Epidermal melanocyte (primary cell): ENCODE data around the gene MAP3K20.
"Not testable (repeated sequence)": the region's sequence is repeated elsewhere in the genome, so short reads cannot be mapped to it uniquely, and the experiment has no call there.

Experiments used
- DNase-seq: peaks from one replicate; pipeline ENCODE4 v3.0.0; 2011; ENCODE audit warnings: low spot score; ENCODE audit not compliant: insufficient read length

Gene MAP3K20

DNA sequence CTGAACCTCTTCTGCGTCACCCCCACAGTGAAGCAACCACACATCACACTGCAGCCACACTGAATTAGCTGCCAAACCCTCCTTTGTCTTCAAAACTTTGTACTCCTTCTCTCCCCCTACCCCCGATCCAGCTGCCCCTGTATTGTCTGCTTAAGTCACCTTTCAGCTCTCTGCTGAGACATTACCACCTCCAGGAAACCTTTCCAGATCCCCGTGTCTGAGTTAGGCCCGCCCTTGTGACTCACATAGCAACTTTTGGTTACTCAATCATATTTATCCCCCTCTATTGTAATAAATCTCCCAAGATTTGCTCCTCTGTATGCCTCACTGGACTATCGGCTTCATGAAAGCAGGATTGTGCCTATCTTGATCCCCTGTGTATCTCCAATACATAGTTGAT, 196.2 kb downstream of the MAP3K20 start:
- no peak for DNase-seq

- DNase-seq = no peak
Observed at GRCh38 chr2:173272849-173273248, 197.2 kb downstream of the MAP3K20 start.

DNA sequence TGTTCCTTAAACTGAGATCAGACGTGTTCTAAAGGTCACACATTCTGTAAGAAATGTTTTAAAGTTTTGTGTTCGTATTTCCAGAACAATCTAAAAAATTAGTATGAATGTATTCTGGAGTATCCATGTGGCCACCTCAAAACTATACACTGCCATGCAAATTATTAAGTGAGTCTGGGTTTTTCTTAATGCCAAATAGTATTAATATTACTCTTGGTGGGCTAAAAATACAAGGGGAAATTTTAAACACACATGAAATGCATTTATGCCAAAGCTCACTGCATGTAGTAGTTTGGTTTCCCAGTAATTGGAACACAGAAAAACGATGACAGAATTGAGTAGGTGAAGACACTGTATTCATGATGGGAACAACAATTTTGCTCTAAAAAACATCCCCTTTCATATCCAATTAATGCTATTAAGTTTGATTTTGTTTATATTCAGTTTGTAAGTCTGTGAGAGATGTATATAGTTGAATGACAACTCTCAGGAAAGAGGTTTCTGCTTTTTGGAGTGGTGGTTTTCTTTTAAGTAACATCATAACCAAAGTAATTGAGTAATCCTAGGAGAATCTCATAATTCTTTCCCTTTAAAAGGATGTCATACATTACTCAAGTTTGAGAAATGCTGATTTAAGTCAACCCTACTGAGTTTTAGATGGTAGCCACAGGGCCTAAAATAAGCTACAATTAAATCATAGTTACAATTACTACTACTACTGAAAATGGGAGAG, 203.3 kb downstream of the MAP3K20 start:
- no peak for DNase-seq

- DNase-seq = no peak
Observed at GRCh38 chr2:173279527-173279868, 203.9 kb downstream of the MAP3K20 start.

DNA sequence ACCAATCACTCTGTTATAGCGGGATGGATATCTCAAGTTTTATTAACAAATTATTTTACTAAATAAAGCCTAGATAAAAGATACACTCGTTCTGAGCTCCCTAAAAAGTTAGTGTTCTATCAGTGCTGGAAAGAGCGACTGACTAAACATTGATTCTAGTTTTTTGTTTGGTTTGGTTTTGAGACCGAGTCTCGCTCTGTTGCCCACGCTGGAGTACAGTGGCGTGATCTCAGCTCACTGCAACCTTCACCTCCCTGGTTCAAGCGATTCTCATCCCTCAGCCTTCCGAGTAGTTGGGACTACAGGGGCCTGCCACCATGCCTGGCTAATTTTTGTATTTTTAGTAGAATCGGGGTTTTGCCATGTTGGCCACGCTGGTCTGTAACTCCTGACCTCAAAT, 205.2 kb downstream of the MAP3K20 start:
- DNase-seq = no peak

DNA sequence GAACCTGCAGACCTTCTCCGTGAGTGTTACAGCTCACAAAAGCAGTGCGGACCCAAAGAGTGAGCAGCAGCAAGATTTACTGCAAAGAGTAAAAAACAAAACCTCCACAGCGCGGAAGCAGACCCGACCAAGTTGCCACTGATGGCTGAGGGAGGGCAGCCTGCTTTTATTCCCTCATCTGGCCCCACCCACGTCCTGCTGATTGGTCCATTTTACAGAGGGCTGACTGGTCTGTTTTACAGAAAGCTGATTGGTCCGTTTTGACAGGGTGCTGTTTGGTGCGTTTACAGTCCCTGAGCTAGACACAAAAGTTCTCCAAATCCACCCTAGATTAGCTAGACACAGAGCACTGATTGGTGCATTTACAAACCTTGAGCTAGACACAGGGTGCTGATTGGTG, 206.3 kb downstream of the MAP3K20 start:
- not testable (repeated sequence) for DNase-seq

DNA sequence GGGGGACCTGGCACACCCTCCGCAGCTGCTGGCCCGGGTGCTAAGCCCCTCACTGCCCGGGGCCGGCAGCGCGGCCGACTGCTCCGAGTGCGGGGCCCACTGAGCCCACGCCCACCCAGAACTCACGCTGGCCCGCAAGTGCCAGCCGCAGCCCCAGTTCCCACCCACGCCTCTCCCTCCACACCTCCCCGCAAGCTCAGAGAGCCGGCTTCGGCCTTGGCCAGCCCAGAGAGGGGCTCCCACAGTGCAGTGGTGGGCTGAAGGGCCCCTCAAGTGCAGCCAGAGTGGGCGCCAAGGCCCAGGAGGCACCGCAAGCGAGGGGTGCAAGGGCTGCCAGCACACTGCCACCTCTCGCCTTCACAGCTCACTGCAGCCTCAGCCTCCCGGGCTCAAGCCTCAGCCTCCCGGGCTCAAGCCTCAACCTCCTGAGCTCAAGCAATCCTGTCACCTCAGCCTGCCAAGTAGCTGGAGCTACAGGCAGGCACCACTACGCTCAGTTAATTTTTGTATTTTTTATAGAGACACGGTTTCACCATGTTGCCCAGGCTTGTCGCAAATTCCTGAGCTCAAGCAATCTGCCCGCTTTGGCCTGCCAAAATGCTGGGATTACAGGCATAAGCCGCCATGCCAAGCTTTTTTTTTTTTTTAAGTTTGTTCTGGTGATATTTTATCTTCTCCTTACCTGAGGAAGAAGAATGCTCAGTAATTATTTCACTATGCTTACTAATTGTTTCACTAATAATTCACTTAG, 207.3 kb downstream of the MAP3K20 start:
- DNase-seq = no peak

GRCh38 chr2:173286153-173286809, 210.6 kb downstream of the MAP3K20 start:
- DNase-seq = no peak

- no peak for DNase-seq
Observed at GRCh38 chr2:173287594-173287993, 211.9 kb downstream of the MAP3K20 start.

- no peak for DNase-seq
Observed at GRCh38 chr2:173288561-173288960, 212.9 kb downstream of the MAP3K20 start.

DNA sequence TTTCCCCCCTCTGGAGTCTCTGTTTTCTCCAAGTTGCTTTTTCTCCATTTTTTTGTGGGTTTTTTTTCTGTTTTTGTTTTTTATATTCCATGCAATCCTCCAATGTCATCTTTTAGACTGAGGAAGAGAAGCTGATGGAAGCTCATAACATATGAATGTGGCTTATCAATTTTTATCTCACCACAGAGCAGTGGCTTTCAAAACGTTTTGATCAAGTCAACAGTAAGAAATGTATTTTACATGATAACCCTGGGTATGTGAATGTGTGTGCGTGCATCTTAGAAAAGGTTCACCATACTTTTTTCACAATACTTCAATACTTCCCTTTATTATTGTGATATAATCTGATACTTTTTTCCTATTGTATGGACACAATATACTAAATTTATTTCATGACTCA, 214.4 kb downstream of the MAP3K20 start:
- no peak for DNase-seq

- no peak for DNase-seq
Observed at GRCh38 chr2:173290518-173290917, 214.9 kb downstream of the MAP3K20 start.

GRCh38 chr2:173291412-173291811, 215.8 kb downstream of the MAP3K20 start:
- DNase-seq = no peak

- DNase-seq = no peak
Observed at GRCh38 chr2:173296235-173296634, 220.6 kb downstream of the MAP3K20 start.

GRCh38 chr2:173298536-173299097, 223.0 kb downstream of the MAP3K20 start:
- no peak for DNase-seq

DNA sequence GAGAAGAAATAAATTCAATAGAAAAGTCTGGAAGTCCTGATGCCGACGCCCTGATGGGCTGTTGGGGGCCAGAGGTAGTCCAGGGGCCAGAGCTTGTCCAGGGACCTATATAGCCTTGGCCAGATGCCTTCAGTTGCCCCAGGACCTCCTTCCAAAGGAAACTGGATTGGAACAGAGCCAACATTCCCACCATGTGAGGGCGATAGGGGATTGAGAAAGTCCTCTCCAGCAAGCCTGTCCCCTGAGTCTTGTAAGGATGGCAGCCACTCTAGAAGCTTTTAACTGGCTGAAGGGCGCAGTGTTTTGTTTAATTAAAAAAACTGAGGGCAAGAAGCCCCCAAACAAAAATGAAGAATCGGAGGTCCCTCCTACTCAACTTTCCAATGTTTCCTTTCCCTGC, 224.1 kb downstream of the MAP3K20 start:
- DNase-seq = no peak

- no peak for DNase-seq
Observed at GRCh38 chr2:173300458-173300857, 224.8 kb downstream of the MAP3K20 start.

DNA sequence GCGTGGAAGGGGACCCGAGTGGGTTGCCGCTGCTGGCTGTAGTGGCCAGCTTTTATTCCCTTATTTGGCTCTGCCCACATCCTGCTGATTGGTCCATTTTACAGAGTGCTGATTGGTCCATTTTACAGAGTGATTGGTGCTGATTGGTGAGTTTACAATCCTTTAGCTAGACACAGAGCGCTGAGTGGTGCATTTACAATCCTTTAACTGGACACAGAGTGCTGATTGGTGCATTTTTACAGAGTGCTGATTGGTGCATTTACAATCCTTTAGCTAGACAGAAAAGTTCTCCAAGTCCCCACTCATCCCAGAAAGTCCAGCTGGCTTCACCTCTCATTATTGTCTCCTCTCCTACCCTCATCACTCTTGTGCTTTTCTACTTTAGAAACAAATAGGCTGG, 225.9 kb downstream of the MAP3K20 start:
- DNase-seq = not testable (repeated sequence)

DNA sequence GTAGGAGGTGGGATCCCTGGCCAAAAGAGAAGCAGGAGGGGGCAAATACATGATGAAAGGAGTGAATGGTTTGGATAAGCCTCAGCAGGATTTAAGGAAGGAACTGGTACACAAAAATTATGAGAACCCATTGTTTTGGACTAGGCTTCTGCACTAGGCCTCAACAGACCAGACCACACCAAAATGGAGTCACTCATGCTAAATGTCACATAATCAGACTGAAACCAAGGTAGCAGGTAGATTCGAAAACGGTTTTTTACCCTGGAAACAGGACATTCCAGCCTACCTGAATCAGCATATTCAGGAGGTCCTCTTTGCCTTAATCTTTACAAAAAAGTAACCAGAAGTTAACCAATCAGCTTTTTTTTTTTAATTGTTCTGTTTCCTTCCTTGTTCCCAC, 229.7 kb downstream of the MAP3K20 start:
- DNase-seq = no peak

- DNase-seq = no peak
Observed at GRCh38 chr2:173307293-173307692, 231.6 kb downstream of the MAP3K20 start.

- DNase-seq = not testable (repeated sequence)
Observed at GRCh38 chr2:173309370-173309769, 233.7 kb downstream of the MAP3K20 start.
